Breast epithelium (tissue), 3 donors: ENCODE measurements around the gene EGFL7.

Experiments used
- POLR2AphosphoS5 ChIP-seq, 3 donors: sonication (generic); formaldehyde crosslinking; IDR thresholded peaks; one replicate each; pipeline ENCODE4 v1.6.1; 2017; ENCODE audit warnings: antibody characterized with exemption in 3 of 3
- TF ChIP-seq, protein P1 (sequence below), 3 donors: fragments of 450-650 bp; IDR thresholded peaks; one replicate each; pipeline ENCODE4 v1.5.1; 2016 to 2017; ENCODE audit warnings: antibody characterized with exemption in 3 of 3, mild to moderate bottlenecking in 3 of 3, moderate library complexity in 3 of 3

DNA sequence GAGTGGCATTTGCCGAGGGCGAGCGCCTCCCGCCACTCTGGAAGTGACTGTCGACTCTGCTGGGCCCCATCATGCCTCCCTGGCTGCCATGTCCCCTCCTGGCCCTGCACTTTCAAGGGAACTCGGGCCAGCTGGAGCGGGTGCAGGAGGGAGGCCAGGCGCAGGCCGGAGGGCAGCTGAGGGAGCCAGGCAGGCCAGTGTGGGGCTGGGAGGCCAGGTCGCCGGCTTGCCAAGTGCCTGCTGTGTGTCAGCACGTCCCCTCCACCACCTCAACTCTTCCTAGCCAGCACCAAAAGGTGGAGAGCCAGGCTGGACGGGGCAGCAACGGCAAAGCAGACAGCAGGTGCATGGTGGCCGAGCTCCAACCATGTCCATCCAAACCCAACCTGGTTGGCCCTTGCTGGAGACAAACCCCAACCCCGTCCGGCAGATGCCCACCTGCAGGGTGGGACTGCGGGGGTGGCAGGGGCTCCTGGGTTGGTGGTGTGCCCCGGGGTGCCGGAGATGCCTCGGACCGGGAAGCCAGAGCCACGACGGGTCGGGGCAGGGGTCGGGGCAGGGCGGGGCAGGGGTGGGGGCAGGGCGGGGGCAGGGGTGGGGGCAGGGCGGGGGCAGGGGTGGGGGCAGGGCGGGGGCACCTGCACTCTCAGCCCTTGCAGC lies 36.5 kb upstream of the EGFL7 start:
- TF ChIP-seq, protein P1, sequence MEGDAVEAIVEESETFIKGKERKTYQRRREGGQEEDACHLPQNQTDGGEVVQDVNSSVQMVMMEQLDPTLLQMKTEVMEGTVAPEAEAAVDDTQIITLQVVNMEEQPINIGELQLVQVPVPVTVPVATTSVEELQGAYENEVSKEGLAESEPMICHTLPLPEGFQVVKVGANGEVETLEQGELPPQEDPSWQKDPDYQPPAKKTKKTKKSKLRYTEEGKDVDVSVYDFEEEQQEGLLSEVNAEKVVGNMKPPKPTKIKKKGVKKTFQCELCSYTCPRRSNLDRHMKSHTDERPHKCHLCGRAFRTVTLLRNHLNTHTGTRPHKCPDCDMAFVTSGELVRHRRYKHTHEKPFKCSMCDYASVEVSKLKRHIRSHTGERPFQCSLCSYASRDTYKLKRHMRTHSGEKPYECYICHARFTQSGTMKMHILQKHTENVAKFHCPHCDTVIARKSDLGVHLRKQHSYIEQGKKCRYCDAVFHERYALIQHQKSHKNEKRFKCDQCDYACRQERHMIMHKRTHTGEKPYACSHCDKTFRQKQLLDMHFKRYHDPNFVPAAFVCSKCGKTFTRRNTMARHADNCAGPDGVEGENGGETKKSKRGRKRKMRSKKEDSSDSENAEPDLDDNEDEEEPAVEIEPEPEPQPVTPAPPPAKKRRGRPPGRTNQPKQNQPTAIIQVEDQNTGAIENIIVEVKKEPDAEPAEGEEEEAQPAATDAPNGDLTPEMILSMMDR (IDR thresholded peaks at IDR 0.05): no peak
- no peak for TF ChIP-seq POLR2AphosphoS5 (IDR thresholded peaks at IDR 0.05)
